ENCODE results near the gene FAM107B.

DNA sequence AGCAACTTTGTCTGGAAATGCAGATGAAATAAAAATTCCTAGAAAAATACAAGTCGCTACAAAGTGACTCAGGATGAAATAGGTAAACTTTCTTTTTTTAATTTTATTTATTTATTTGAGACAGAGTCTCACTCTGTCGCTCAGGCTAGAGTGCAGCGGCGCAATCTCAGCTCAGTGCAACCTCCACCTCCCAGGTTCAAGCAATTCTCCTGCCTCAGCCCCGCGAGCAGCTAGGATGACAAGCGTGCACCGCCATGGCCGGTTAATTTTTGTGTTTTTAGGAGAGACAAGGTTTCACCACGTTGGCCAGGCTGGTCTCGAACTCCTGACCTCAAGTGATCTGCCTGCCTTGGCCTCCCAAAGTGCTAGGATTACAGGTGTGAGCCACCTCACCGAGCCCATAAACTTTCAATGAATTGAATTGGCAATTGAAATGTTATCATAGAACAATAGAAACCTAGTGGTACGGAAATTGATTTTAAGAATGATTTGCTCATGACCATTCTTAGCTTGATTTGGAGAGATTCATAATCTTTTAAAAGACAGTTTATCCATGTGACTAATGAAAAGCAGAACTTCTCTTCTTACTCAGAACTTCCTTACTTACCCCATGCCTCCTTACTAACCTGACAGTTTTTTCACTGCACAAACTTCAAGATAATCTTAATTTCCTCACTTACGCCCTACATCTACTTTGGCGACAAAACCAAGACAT is 161.7 kb downstream of the FAM107B start:
- TF ChIP-seq, protein P1, sequence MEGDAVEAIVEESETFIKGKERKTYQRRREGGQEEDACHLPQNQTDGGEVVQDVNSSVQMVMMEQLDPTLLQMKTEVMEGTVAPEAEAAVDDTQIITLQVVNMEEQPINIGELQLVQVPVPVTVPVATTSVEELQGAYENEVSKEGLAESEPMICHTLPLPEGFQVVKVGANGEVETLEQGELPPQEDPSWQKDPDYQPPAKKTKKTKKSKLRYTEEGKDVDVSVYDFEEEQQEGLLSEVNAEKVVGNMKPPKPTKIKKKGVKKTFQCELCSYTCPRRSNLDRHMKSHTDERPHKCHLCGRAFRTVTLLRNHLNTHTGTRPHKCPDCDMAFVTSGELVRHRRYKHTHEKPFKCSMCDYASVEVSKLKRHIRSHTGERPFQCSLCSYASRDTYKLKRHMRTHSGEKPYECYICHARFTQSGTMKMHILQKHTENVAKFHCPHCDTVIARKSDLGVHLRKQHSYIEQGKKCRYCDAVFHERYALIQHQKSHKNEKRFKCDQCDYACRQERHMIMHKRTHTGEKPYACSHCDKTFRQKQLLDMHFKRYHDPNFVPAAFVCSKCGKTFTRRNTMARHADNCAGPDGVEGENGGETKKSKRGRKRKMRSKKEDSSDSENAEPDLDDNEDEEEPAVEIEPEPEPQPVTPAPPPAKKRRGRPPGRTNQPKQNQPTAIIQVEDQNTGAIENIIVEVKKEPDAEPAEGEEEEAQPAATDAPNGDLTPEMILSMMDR (IDR thresholded peaks at IDR 0.05; ENCODE audit: poor library complexity): no peak
- no peak for TF ChIP-seq EZH2 (IDR thresholded peaks at IDR 0.05; ENCODE audit: borderline replicate concordance)
- no peak for TF ChIP-seq EZH2phosphoT487 (IDR thresholded peaks at IDR 0.05; ENCODE audit: low read depth, severe bottlenecking, unreplicated experiment)

Data from hepatocyte (in vitro differentiated cells).